Ramos (cell line): ENCODE results near the gene TENM4.
"Not testable (repeated sequence)": the region's sequence is repeated elsewhere in the genome, so short reads cannot be mapped to it uniquely, and the experiment has no call there.

ENCODE experiments used
- in situ Hi-C: fragments of 300-500 bp; cut with MboI; formaldehyde crosslinking; loops from one replicate; pipeline ENCODE4 v1.14.3; 2022; ENCODE audit warnings: low sequenced_read_pairs; ENCODE audit not compliant: unreplicated experiment

Gene TENM4

DNA sequence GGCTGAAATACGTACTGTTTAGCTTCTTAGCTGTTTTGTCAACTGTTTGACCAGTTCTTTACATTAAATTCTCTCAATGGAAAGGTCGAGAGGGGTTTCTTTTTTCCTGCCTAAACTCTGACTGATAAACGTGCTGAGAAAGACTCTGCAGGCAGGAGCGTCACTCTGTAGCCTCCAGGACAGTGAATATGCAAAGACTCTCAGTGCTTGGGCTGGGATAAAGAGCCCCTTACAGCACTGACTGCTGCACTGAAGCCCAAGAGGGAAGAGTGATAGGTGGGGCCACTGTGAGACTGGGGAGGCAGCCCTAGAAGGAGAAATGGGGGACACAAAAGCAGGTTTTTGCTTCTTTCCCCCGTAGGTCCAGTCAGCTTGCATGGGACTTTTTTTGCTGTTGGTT is 213.5 kb downstream of the TENM4 start:
- in situ Hi-C loops, result no loop called here

DNA sequence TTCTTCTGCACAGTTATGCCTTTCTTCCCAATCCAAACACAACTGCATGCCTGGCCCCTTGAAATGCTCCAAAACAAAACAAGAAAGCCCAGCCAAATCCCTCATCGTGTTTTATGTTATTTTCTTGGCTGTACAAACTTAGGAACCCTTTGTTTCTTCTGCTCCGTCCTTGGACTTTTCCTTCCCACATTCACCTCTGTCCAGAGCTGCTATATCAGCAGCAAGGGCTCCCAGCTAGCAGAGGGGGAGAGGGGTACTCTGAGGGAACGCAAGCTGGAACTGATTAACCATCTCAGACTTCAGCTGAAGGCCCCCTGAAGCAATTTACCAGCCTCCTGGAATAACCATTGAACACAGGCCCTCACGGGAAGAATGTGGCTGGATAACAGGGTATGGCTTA is 214.7 kb downstream of the TENM4 start:
- in situ Hi-C loops, result no loop called here

DNA sequence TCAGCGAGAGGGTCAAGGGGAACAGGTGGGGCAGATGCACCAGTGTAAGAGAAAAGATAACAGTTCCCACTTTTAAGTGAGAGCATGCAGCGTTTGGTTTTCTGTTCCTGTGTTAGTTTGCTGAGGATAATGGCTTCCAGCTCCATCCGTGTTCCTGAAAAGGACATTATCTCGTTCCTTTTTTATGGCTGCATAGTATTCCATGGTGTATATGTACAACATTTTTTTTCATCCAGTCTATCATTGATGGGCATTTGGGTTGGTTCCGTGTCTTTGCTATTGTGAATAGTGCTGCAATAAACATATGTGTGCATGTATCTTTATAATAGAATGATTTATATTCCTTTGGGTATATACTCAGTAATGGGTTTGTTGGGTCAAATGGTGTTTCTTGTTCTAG is 218.7 kb downstream of the TENM4 start:
- in situ Hi-C loops, result not testable (repeated sequence)

DNA sequence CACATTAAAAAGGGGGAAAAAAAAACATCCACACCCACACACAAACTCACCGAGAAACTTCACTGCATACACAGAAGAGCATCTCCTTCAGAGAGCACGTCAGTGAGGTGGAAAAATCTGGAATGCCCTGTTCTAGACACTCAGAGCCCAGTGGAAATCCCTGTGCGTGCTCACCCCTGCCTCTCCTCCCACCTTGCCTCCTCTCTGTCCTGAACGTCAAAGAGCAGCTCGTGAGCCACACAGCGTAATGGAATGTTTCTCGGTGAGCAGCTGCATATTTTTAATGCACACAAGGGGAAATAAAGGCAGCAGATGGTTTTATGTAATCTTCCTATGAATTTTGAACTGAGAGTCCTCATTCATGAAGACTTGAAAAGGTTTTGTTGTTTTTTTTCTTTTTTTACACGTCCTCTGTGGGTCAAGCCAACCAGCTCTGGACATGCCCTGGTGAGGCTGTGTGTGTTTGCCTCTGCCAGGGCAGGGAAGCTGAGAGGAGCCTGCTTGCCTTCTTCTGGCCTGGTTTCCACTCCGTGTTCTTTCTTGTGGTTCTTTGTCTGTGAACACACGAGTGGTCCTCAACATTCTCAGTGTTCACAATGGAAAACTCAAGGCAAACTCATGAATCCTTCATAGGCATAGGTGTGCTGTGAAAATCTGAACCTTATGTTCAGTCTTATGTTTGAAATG is 219.2 kb downstream of the TENM4 start:
- in situ Hi-C loops, result no loop called here

DNA sequence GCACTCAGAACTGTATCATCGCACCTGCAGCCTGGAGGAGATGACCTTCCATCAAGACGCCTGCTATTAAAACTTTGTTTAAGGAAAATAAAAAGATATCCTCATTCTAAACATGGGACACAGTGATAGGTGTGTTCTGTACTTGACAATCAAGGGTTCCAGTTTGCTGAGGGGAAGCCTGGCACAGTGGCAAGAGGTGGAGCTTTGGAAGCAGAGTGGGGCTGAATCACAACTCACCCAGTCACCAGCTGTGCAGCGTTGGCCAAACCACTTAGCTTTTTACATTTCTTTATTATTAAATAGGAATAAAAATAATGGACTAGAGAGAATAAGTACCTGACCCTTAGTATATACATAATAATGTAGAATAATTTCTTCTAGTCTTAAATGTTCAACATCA is 220.7 kb downstream of the TENM4 start:
- in situ Hi-C loops, result no loop called here

DNA sequence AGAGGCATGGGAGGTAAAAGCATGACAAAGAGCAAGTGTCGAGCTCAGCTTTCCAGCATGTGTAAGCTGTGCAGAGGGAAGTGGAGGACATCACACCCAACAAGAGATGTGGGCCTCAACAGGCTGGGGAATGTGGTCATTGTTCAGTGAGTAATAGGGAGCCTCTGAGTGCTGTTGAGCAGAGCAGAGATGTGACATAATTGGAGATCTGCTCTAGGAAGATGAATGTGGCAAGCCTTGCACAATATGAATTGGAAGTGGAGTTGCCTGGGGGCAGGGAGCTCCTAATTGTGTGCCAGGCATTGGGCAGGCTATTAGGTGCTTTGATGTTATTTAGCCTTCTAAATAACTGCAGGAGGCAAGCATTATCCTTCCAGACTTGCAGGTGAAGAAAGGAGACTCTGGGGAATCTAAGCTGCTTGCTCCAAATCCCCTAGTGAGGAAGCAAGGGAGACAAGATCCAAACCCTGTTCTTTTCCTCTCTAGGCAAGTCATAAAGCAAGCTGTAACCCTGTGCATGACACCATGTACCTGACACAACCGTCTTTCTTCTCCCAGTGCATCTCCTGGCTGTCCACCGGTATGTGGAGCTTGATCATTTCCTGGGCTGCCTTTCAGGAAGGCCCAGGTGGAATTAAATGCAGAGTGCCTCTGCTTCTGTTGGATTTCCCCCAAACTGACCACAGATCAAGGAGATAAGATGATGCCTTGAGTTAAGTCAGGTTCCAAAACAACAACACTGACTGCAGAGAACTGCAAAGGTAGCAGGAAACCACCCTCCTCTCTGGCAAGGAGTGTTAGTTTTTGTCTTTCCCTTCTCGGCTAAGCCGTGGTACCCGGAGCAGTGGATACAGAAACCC is 221.4 kb downstream of the TENM4 start:
- in situ Hi-C loops, result no loop called here

DNA sequence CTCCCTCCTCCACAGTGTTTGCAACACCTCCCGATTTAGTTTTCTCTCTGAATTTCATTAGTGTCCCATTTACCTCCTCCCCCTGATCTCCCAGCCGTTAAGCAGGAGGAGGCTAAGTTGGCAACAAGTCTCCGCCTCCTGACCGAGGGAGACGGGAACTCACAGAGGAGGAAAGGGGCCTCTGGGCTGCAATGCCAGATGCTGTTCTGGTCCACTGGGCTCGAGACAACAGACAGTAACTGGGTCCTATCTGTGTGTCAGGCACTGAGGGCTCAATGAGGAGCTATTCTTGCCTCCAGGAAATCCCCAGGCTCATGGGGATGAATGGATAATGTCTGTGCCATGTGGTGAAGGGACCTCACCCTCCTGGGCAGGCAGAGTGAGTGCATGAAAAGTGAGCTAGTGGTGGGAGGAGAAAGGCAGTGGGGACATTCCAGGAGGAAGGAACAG is 228.1 kb downstream of the TENM4 start:
- in situ Hi-C loops, result no loop called here

DNA sequence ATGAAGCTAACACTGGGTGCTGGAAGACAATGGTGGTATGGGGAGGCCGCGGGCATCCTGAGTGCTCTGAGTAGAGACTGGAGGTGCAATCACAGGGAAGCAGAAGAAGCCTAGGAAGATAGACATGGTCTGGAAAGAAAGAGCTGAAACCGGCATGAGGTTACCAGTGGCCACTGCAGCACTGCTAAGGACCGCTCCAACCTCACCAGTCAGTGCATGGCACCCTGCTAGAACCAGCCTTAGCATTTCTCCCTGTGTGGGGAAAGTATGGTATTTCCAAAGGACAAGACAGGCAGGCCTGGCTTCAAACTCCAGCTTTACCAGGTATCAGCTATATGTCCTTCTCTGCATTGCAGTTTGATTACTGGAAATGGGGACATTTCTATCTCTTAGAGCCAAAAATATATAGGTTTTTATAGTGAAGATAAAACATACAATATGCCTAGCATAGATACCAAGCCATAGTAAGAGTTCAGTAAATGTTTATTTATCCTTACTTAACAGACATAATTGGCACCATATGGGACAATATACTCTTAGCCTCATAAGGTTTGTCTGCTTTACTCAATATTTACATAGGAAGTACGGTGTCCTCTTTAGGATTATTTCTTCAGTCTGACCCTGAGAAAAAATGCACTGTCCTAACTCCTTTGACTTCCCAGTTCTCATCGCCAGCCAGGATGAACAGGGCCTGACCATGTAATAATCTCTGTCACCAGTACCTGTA is 231.1 kb downstream of the TENM4 start:
- in situ Hi-C loops, result no loop called here

DNA sequence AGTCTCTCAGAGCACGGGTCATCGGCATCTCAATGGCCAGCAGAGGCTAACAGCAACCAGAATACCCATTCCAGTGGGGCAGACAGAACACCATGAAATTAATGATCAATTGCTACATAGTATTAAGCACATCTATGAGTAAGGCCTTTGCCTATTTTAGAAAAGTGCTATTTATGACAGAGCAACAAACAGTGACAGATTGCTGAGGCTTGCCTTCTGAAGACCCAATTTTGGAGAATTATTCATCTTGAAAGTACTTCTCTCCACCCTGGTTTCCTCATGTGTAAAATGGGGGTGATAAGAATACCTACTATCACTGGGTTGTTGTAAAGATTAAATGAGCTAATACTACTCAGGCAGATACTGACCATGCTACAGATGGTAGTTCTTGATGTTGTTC is 232.7 kb downstream of the TENM4 start:
- in situ Hi-C loops, result no loop called here

DNA sequence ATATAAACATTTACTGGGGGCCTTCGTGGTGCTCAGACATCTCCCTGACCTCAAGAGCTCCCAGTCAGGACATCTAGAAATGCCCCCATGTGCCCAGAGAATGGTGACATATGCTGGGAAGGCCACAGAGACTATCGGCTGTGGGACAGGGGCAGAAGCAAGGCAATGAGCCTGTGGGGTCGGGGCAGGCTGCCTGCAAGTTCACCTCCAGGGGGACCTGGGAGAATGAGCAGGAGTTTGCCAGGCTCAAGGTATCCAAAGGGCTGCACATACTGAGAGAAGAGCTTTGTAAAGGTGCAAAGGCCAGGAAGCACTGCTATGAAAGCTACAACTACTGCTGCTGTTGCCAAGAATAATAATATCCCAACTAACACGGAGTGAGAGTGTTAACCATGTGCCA is 233.9 kb downstream of the TENM4 start:
- in situ Hi-C loops, result no loop called here

DNA sequence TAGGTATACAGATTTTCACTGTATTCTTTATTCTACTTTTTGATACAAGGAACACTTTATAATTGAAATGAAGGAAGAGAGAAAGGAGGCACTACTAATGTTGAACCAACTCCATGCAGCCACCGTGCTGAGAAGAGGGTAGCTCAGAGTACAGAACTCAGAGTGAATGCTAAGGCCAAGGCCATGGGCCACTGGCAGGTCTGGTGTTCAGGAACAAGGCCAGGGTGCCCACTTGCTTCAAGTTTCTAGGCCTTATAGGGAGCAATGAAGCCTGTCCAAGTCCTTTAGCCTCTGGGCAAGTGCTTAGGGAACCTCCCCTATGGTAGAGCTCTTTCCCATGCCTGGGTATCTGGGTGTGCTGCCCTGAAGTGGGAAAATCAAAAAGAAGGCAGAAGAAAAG is 235.0 kb downstream of the TENM4 start:
- in situ Hi-C loops, result no loop called here

DNA sequence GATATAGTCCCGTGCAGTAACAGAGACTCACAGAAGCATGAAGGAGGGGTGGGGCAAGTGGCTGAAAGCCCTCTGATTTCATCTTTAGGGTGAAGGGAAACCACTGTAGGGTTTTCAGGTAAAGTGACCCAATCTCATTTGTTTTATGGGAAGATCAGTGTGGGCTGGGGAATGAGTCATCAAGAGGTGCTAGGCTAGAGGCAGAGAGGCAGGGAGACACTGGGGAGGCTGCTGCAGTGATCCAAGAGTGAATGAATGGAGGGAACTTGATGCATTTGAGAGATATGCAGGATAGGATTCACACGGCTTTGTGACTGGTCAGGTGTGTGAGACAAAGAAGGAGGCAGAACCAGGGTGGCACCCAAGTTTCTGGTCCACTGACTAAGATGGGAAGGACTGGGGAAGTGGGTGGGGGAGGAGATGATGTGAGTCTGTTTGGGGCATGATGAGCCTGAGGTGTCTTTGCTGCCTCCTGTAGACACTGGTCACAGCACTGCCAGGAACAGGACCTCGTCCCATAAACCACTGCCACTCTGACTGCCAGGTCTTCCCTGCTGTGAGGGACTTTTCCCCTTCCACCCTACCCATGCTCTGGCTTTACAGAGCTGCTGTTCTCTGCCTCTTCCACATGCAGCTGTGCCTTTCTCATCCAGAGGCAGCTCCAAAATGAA is 239.0 kb downstream of the TENM4 start:
- in situ Hi-C loops, result no loop called here

DNA sequence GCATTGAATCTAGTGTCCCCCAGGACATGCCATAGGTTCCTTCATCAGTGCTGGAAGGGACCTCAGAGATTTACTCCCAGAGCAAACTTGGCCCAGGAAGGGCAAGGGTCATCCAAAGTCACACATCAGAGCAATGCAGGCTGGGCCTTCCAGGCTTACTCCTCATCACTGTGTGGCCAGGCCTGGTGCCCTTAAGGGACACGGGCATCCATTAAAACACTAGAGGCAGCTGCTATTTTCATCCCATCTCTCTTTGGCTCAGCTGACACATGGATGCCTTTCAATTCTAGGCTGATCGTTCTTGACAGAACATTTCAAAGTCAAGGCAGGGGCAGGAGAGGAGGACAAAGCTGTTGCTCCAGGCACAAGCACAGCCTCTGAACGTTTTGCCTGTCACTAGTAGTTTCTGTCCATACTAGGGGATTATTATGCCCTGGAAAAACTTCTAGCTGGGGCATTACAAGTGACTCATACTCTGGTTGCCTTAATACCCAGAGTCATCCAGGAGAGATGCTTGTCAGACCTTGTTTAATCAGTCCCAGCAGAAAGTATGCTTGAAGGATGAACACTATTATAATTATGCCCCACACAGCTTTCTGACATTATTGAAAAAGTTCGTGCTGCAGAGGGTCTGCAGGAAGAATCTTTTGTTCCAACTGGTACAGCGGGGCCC is 240.3 kb downstream of the TENM4 start:
- in situ Hi-C loops, result no loop called here

DNA sequence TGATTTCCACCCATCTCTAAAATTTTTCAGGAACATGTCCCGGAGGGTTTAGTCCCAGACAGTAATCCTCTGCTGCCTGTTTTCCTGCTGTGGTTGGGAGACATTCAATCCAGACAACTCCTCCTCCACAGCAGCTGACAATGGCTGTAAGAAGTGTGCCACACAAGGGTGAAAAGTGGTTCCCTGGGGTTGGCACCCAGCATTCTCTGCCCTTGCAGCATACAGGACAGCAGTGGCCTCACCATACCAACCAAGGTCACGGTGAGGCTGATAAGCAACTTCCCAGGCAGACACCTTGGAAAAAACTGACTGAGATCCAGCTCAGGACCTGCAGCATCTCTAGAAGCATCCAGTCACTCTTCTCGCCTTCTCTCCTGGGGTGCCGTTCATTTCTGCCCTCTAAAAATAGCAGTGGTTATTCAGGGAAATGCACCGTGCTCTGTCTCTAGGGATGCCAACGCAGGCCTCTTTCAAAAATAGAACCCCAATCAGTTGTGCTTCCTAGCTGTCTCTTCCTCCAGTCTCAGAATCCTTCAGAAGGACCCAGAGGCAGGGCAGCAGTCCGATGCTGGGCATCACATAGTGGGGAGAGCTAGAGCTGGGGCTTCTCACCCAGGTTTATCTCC is 241.0 kb downstream of the TENM4 start:
- in situ Hi-C loops, result no loop called here

DNA sequence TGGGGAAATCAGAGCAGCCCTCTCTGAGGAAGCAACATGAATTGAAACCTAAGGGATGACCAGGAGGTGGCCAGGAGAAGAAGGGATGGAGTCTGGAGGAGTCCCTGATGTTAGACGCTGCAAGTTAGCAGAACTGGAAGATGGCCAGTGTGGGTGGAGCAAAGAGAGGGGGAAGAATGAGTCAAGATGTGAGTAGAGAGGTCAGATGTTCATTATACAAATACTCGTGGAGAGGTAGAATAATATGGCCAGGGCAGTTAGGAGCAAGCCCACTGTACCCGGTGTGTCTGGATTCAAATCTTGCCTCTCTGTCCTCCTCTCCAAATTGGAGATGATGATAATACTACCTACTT is 242.0 kb downstream of the TENM4 start:
- in situ Hi-C loops, result no loop called here

DNA sequence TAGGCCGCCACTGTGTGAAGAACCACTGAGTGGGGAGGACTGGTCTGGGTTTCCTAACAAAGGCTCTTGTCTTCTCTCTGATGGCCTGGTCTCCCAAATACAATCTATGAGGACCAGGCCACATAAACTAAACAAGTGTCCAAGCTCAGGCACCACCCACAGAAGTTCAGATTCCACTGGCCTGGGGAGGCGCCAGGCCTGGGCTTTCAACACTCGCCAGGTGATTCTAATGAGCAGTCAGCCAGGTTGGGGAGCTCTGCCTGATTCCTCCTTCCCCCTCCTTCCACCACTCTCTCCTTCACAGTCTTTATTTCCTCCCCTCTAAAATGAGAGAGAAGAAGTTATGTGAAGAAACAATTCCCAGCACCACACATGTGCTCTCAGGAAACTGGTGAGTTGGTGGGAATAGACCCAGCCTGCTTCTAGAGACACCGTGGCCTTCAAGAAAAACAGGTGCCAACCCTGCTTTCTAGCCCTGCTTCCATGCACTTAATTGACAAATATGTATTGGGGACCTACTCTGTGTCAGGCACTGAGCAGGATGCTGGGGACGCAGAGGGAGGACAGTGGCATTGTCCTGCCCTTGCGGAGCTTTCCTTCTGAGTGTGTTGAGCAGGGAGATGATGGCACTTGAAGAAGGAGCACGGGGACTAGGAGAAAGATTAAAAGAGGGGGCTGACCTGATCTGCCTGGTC is 242.5 kb downstream of the TENM4 start:
- in situ Hi-C loops, result no loop called here

DNA sequence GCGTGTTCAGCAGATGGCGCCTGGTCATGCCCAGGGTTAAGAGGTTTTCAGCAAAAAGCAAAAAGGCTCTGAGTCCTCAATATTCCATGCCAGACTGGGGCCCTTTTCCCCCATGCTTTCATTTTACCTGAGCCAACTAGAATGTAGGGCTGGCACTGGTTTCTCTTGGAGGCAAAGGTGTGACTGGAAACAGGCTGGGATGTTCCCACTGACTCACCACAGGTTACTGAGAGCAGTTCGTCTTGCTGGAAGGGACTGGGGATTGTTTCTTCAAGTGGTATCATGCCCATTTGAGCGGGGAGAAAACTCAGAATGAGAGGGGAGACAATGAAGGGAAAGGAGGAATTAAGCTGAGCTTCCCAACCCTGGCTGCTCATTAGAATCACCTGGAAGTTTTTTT is 243.9 kb downstream of the TENM4 start:
- in situ Hi-C loops, result no loop called here

DNA sequence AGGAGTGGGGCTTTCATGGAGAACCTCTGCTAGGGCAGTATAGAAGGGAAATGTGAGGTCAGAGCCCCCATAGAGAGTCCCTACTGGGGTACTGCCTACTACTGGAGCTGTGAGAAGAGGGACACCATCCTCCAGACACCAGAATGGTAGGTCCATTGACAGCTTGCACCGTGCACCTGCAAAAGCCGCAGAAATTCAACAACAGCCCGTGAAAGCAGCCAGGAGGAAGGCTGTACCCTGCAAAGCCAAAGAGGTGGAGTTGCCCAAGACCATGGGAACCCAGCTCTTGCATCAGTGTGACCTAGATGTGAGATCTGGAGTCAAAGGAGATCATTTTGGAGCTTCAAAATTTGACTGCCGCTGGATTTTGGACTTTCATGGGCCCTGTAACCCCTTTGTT is 245.6 kb downstream of the TENM4 start:
- in situ Hi-C loops, result no loop called here

DNA sequence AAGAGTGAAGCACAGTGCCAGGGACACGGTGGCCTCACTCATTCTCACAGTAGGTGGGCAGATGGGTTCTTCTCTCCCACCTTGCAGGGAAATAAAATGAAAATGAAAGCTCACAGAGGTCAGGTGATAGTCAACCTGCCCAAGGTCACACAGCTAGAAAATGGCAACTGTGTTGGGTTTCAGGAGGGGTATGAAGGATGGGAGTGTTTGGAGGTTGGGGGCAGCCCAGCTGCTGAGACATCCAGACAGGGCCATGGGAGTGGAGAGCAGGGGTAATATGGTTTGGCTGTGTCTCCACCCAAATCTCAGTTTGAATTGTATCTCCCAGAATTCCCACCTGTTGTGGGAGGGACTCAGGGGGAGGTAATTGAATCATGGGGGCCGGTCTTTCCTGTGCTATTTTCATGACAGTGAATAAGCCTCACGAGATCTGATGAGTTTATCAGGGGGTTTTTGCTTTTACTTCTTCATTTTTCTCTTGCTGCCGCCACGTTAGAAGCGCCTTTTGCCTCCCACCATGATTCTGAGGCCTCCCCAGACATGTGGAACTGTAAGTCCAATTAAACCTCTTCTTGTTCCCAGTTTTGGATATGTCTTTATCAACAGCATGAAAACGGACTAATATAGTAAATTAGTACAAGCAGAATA is 247.0 kb downstream of the TENM4 start:
- in situ Hi-C loops, result no loop called here
